Activated CD8-positive, alpha-beta memory T cell treated with anti-CD3 and anti-CD28 coated beads for 48 hours (primary cell): ENCODE results near the gene ZFPM1.

ENCODE experiments used
- DNase-seq, 3 experiments: peaks; one replicate each; pipeline ENCODE4 v3.0.0-alpha.2; 2020; ENCODE audit warnings: low read depth in 2 of 3, low spot score in 2 of 3

The ZFPM1 gene

DNA sequence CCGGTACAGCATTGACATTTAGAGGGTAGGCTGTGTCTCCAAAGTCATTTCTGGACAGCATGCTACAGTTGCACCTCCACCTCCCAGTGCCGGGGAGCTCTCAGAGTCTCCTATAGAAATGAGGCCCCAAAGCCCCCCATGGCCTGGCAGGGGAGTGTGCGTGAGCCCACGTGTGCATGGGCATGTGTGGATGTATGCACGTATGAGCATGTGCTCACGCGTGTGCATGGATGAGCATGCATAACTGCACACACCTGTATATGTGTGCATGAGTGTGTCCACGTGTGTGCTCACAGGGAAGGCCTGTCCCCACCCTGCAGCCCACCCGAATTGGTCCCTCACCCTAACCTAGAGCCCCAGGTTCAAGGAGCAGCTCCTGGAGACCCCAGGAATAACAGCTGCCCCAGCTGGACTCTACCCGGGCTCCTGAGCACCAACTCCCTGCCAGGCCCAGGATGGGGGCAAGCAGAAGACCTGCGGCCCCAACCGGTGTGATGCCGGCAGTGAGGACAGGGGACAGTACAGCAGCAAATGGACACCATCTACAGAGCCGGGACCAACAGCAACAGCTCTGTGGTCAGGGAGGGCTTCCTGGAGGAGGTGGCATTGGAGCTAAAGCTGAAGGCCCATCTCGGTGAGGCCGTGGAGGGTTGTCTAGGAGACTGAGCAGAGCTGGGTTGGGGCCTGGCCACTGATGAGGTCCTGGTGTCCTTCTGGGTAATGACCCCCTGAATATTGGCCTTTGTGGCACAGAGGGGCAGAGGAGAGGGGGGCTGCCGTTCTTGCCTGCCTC lies 35.2 kb upstream of the ZFPM1 start:
- DNase-seq, result no peak

GRCh38 chr16:88418869-88419268 lies 34.2 kb upstream of the ZFPM1 start:
- DNase-seq, result no peak

DNA sequence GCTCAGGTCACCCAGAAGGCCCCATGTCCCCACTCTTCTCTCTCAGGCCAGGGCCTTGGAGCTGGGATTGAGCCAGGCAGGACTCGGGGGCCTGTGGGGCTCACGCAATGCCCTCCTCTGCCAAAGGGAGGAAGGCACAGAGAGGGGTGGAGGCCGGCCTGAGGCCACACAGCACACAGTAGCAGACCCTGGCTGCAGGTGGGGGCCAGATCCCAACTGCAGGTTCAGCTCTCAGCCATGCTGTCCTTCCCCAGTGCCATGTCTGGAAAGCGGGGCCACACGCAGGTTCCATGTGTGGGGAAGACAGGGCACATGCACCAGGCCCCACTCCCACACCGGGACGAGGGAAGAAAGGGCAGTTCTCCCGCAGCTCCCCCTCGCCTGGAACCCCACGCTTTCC lies 33.3 kb upstream of the ZFPM1 start:
- DNase-seq, result no peak

- no peak for DNase-seq
These were observed 32.6 kb upstream of the ZFPM1 start for GRCh38 chr16:88420496-88420895.

DNA sequence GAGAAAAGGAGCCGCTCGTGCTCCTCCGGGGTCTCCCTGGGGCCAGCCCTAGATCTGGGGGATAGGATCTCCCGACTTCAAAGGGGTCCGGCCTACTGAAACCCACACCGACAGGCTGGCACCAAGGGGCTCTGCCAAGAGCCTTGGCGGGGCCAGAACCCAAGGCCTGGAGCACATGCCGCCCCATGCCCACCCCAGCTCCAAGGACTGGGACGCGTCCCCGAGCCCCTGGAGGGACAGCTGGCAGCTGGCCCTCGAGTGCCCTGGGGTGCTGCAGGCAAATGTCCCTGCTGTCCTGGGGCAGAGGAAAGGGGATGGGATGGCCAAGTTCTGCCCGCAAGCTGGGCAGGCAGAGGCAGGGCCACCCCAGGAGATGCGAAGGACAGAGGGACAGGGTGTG lies 31.8 kb upstream of the ZFPM1 start:
- no peak for DNase-seq

DNA sequence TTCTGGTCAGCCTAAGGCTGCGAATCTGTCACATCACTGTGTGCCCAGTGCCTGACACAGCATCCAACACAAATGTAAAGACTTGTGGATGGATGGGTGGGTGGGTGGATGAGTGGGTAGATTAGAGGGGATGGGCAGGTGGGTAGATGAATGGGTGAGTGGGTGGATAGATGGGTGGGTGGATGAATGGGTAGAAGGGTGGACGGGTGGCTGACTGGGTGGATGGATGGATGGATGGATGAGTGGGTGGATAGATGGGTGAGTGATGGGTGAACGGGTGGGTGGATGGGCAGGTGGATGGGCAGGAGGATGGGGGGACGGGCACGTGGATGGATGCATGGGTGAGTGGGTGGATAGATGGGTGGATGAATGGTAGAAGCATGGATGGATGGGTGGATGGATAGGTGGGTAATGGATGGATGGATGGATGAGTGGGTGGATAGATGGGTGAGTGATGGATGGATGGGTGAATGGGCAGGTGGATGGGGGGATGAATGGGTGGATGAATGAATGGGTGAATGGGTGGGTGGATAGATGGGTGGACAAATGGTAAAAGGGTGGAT lies 31.1 kb upstream of the ZFPM1 start:
- DNase-seq, result no peak

GRCh38 chr16:88422733-88423447 lies 30.2 kb upstream of the ZFPM1 start:
- DNase-seq, result no peak

DNA sequence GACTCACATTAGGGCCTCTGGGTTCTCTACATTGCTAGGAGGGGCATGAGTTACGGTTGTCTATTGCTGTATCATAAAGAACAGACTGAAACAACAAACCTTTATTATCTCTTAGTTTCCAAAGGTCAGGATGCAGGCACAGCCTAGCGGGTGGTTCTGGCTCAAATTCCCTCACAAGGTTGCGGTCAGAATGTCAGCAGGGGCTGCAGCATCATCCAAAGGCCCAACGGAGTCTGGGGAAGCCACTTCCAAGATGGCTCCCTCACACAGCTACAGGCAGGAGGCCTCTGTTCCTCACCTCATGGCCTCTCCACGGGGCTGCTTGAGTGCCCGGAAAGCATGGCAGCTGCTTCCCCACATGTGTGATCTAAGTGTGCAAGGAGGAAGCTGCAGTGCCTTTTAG lies 29.6 kb upstream of the ZFPM1 start:
- no peak for DNase-seq

- DNase-seq, result no peak
These were observed 28.4 kb upstream of the ZFPM1 start for GRCh38 chr16:88424587-88425235.

- no peak for DNase-seq
These were observed 27.1 kb upstream of the ZFPM1 start for GRCh38 chr16:88426018-88426417.

DNA sequence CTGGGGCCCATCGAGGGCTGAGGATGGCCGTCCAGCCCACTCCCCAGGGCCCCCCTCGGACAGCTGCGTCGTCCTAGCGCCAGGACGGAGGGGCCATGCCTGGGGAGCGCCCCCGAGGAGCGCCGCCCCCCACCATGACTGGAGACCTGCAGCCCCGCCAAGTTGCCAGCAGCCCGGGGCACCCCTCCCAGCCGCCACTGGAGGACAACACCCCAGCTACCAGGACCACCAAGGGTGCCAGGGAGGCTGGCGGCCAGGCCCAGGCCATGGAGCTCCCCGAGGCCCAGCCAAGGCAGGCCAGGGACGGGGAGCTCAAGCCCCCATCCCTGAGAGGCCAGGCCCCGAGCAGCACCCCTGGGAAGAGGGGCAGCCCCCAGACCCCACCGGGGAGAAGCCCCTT lies 25.7 kb upstream of the ZFPM1 start:
- DNase-seq, result no peak

- DNase-seq, result no peak
These were observed 24.9 kb upstream of the ZFPM1 start for GRCh38 chr16:88428156-88428555.

- DNase-seq, result no peak
These were observed 24.3 kb upstream of the ZFPM1 start for GRCh38 chr16:88428616-88429386.

DNA sequence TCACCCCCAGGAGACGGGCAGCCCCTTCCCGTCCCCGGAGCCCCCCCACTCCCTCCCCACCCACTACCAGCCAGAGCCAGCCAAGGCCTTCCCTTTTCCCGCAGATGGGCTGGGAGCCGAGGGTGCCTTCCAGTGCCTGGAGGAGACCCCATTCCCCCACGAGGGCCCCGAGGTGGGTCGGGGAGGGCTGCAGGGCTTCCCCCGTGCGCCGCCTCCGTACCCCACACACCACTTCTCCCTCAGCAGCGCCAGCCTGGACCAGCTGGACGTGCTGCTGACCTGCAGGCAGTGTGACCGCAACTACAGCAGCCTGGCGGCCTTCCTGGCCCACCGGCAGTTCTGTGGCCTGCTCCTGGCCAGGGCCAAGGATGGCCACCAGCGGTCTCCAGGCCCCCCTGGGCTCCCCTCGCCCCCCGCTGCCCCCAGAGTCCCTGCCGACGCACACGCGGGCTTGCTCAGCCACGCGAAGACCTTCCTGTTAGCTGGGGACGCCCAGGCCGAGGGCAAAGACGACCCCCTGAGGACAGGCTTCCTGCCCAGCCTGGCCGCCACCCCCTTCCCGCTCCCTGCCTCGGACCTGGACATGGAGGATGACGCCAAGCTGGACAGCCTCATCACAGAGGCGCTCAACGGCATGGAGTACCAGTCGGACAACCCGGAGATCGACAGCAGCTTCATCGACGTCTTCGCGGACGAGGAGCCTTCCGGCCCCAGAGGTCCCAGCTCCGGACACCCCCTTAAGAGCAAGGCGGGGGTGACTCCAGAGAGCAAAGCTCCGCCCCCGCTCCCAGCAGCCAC lies 23.5 kb upstream of the ZFPM1 start:
- DNase-seq, result no peak

DNA sequence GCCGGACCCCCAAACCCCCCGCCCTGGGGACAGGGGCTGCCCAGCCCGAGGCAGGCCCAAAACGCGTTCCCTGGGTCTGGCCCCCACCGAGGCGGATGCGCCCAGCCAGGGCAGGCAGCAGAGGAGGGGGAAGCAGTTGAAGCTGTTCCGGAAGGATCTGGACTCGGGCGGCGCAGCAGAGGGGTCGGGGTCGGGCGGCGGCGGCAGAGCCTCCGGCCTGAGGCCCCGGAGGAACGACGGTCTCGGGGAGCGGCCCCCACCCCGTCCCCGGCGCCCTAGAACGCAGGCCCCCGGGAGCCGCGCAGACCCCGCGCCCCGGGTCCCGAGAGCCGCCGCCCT lies 22.9 kb upstream of the ZFPM1 start:
- DNase-seq, result no peak

DNA sequence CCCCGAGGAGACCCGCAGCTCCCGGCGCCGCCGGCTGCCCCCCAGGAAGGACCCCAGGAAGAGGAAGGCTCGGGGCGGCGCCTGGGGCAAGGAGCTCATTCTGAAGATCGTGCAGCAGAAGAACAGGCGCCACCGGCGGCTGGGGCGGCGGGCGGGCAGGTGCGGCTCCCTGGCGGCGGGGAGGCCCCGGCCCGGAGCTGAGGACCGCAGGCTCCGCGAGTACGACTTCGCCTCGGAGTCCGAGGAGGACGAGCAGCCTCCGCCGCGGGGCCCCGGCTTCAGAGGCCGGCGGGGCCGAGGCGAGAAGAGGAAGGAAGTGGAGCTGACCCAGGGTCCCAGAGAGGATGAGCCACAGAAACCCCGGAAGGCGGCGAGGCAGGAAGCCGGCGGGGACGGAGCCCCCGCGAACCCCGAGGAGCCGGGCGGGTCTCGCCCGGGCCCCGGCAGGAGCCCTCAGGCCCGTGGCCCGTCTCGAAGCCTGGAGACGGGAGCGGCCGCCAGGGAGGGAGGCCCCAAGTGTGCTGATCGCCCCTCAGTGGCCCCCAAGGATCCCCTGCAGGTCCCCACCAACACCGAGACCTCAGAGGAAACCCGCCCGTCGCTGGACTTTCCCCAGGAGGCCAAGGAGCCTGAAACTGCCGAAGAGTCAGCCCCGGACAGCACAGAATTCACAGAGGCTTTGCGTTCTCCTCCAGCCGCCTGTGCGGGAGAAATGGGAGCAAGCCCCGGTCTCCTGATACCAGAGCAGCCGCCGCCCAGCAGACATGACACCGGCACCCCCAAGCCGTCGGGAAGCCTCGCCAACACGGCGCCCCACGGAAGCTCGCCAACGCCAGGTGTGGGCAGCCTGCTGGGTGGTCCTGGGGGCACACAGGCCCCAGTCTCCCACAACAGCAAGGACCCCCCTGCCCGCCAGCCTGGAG lies 22.3 kb upstream of the ZFPM1 start:
- DNase-seq, result peak in 2 of 3 experiments; percentile 31 to 43

DNA sequence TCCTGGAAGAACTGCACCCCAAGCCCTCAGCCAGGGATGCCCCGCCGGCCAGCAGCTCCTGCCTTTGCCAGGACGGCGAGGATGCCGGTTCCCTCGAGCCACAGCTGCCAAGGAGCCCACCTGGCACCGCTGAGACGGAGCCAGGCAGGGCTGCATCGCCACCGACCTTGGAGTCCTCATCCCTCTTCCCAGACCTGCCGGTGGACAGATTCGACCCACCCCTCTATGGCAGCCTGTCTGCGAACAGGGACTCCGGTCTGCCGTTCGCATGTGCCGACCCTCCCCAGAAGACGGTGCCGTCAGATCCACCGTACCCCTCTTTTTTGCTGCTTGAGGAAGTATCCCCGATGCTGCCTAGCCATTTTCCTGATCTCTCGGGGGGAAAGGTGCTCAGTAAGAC lies 21.4 kb upstream of the ZFPM1 start:
- no peak for DNase-seq

DNA sequence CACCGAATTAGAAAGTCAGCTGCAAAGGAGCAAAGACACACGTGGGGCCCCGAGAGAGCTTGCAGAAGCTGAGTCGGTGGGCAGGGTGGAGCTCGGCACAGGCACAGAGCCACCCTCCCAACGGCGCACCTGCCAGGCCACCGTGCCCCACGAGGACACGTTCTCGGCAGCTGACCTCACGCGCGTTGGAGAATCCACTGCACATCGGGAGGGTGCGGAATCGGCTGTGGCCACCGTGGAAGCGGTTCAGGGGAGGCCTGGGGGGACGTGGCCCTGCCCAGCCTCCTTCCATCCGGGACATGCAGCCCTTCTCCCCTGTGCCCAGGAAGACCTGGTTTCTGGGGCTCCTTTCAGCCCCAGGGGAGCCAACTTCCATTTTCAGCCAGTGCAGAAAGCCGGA lies 20.9 kb upstream of the ZFPM1 start:
- no peak for DNase-seq

GRCh38 chr16:88432753-88433152 lies 20.3 kb upstream of the ZFPM1 start:
- no peak for DNase-seq
